GM12874 (cell line): ENCODE measurements around the gene ARNT2.

Source experiments
- TF ChIP-seq, protein P1 (sequence below): IDR thresholded peaks from 2 replicates; pipeline ENCODE4 v1.5.1; 2011; ENCODE audit warnings: low read depth, mild to moderate bottlenecking, control low read depth, low read length, moderate library complexity; ENCODE audit not compliant: insufficient read depth

The ARNT2 gene

GRCh38 chr15:80526556-80527340 lies 122.6 kb downstream of the ARNT2 start:
- TF ChIP-seq, protein P1, sequence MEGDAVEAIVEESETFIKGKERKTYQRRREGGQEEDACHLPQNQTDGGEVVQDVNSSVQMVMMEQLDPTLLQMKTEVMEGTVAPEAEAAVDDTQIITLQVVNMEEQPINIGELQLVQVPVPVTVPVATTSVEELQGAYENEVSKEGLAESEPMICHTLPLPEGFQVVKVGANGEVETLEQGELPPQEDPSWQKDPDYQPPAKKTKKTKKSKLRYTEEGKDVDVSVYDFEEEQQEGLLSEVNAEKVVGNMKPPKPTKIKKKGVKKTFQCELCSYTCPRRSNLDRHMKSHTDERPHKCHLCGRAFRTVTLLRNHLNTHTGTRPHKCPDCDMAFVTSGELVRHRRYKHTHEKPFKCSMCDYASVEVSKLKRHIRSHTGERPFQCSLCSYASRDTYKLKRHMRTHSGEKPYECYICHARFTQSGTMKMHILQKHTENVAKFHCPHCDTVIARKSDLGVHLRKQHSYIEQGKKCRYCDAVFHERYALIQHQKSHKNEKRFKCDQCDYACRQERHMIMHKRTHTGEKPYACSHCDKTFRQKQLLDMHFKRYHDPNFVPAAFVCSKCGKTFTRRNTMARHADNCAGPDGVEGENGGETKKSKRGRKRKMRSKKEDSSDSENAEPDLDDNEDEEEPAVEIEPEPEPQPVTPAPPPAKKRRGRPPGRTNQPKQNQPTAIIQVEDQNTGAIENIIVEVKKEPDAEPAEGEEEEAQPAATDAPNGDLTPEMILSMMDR, result no peak

DNA sequence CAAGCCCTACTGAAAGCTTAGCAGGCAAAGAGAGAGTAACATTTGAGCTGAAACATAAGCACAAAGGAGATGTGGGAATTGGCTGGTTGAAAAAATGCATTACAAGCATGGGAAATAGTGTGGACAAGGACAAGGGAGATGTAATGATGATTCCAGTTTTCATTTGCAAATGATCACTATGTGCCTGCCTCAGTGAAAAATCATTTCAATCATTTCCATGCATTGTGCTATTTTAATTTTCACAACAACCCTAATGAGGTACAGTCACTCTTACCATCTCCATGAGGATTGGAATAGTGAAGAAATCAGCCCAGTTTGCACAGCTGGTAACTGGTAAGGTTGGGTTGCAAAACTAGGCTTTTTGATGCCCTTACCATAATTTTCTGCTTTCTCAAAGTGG lies 123.2 kb downstream of the ARNT2 start:
- TF ChIP-seq, protein P1, result no peak

DNA sequence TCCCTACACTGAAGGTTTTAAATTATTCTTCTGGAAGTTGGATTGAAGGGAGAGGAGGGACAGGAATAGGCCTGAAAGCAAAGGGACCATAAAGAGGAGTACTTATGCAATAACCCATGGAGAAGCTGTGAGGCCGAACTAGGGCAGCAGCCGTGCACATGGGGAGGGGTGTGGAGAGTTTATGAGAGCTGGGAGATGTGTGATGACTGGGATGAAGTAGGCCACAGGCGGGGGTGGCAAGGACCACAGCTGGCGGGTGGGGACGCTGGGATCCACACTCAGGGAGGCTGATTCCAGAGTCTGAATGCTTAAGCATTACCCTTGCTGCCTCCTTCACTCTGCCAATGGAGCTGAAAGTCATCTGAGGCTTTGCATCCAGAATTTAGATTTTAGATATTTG lies 123.8 kb downstream of the ARNT2 start:
- TF ChIP-seq, protein P1, result no peak

DNA sequence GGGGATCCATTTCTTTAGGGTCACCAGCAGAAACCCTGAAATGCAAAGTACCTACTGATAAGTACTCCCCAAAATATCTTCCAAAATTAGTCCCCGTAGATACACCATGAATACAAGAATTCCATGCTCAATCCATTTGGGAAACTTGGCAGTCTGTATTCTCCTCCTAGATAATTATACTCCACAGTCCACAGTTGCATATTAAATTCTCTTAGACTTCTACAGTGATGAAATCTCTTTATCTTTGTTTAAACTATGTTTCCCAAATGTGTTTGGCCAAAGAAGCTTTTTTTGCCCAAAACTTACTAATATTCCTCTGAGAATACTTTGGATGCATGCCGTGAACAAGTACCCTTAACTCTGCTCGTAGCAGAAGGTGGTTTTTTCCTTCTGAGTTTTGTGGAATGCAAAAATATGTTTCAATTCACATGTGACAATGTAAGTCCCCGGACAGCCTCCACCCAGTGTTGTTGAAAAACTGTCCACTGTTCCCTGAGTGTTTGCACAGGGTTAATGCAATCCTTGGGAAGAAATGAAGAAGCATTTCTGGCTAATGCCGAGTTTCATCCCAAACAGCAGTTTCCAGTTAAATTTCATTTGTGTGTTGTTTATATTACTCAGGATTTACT lies 126.7 kb downstream of the ARNT2 start:
- TF ChIP-seq, protein P1, result no peak

DNA sequence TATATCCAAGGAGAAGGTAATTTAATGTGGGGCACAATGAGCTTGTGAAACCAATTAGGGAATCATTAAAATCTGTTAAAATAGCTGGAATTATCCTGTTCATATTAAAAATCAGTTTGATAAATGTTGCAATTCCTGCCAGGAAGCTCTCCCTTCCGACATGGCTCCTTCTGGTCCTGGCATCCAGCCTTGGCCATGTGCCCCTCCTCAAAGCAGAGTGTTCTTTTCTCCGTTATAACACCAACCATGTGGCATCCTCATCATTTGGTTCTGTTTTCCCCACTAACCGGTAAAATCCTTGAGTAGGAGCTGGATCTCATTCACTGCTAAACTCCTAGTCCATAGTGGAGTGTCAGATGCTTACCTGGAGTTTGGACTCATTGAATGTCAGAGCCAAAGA lies 127.2 kb downstream of the ARNT2 start:
- TF ChIP-seq, protein P1, result no peak

- TF ChIP-seq, protein P1, result no peak
Measured at GRCh38 chr15:80531796-80532195, 127.6 kb downstream of the ARNT2 start.

GRCh38 chr15:80533790-80534333 lies 129.7 kb downstream of the ARNT2 start:
- TF ChIP-seq, protein P1, result no peak
